Ectodermal cell (in vitro differentiated cells): ENCODE data around the gene TACC2.
A peak's percentile ranks its signal among the peaks of the same experiment; 100 is the strongest.

Source experiments
- H3K27ac ChIP-seq: 2 replicates; pipeline ENCODE4 v1.7.0; 2013; ENCODE audit warnings: mild to moderate bottlenecking, low read depth, low read length; ENCODE audit not compliant: insufficient read depth, poor library complexity, severe bottlenecking
- H3K27me3 ChIP-seq: 2 replicates; pipeline ENCODE4 v1.7.0; 2013; ENCODE audit warnings: mild to moderate bottlenecking, low read length; ENCODE audit not compliant: insufficient read depth, control insufficient read depth, poor library complexity, severe bottlenecking
- H3K36me3 ChIP-seq: one replicate; pipeline ENCODE4 v1.7.0; 2013; ENCODE audit warnings: low read length; ENCODE audit not compliant: control insufficient read depth, insufficient read depth
- H3K4me1 ChIP-seq: one replicate; pipeline ENCODE4 v1.7.0; 2013; ENCODE audit warnings: low read length; ENCODE audit not compliant: control insufficient read depth, insufficient read depth
- H3K4me3 ChIP-seq: 2 replicates; pipeline ENCODE4 v1.7.0; 2013; ENCODE audit warnings: low read depth, low read length, control low read depth; ENCODE audit not compliant: insufficient read depth
- H3K9me3 ChIP-seq: 2 replicates; pipeline ENCODE4 v1.7.0; 2013; ENCODE audit warnings: mild to moderate bottlenecking, low read length, moderate library complexity; ENCODE audit not compliant: control insufficient read depth
- WGBS, 2 experiments: methylation state at CpG; one replicate each; pipeline ENCODE4 v1.1.7; 2013; ENCODE audit warnings: missing lambda C conversion rate in 2 of 2; 5-methylcytosine and 5-hydroxymethylcytosine counted together

Gene TACC2

DNA sequence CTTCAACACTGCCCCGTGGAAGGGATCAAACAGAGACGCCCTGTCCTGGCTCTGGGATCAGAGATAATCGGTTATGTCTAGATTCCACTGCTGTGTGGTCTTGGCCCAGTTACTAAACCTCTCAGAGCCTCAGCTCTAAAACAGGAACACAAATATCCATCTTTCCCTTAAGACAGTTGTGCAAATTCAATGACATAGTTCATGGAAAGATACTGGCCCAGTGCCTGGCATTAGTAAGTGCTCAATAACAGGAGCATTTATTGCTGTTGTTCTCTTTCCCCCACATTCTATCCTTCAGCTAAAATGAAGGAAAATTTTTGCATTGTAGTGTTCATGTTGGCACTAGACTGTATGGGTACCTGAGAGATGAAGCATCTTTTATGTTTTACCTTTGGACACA is 58.6 kb downstream of the TACC2 start:
- H3K36me3 ChIP-seq: no peaks in the 10 kb centered on the region
- WGBS, 2 experiments: 89 to 91% methylated on average over 3 of the region's 3 CpGs
- no peak overlapping the region for H3K4me3 ChIP-seq
- H3K9me3 ChIP-seq: no peaks in the 10 kb centered on the region
- H3K27me3 ChIP-seq: no peaks in the 10 kb centered on the region
- H3K4me1 ChIP-seq: peaks cover 18% of the 10 kb centered on the region
- no peak overlapping the region for H3K27ac ChIP-seq

DNA sequence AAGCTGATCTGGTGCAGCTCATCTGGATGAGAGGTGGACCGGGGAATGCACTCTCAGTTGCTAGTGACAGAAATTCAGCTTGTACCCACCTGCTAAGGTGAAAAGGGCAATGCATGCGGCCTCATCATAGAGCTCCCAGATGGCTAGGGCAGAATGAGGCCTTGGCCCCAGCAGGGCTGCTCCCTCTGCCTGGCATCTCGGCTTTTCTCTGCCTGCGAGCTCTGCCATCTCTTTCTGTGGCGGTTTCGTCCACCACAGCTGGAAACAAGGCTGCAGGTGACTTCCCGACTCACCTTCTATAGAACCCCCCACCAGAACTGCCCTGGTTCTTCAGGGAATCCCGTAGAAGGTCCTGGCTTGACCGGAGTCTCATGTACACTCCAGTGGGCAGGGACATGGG is 60.1 kb downstream of the TACC2 start:
- H3K4me3 ChIP-seq: no peak overlapping the region
- H3K9me3 ChIP-seq: no peaks in the 10 kb centered on the region
- H3K27me3 ChIP-seq: no peaks in the 10 kb centered on the region
- H3K36me3 ChIP-seq: no peaks in the 10 kb centered on the region
- H3K4me1 ChIP-seq: peaks cover 16% of the 10 kb centered on the region
- no peak overlapping the region for H3K27ac ChIP-seq
- 90% methylated on average over 9 of the region's 9 CpGs for WGBS, 2 experiments

DNA sequence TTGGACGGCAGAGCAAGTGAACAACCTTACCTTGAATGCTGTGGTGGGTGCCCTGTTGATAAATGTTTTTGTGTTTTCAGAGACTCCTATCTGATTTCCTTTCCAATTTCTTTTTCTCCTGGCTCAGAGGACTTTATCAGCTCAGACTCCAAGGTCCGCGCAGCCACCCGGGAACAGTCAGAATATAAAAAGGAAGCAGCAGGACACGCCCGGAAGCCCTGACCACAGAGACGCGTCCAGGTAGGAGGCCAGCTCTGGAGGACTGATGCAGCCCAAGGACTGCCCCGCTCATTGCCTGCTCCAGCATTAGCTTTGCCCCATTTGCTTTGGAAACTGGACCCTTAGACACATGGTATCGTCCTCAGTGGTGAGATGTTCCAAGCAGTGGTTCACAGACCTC is 61.3 kb downstream of the TACC2 start:
- Histone ChIP-seq H3K27me3 (no peaks in the 10 kb centered on the region), H3K4me1 (peaks cover 10% of the 10 kb centered on the region), H3K27ac (no peak overlapping the region), H3K9me3 (no peaks in the 10 kb centered on the region), H3K4me3 (no peak overlapping the region), H3K36me3 (no peaks in the 10 kb centered on the region)
- WGBS, 2 experiments: 94% methylated on average over 10 of the region's 10 CpGs

DNA sequence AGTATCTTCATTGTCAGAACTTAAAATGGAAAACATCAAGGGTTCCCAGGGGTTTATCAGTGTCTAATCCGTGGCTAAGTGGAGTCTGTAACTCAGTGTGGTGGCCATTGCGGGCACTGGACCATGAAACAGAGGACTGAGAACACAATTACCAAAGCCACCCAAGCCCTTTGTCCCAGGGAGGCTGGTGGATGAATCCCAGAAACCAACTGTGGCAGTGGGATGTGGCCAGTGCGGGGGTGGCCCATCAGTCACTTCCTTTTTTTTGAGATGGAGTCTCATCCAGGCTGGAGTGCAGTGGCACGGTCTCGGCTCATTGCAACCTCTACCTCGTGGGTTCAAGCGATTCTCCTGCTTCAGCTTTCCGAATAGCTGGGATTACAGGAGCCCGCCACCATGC is 61.8 kb downstream of the TACC2 start:
- Histone ChIP-seq H3K27me3 (no peaks in the 10 kb centered on the region), H3K9me3 (no peaks in the 10 kb centered on the region), H3K4me3 (no peak overlapping the region), H3K36me3 (no peaks in the 10 kb centered on the region), H3K27ac (no peak overlapping the region), H3K4me1 (peaks cover 8% of the 10 kb centered on the region)
- 89 to 94% methylated on average over 9 of the region's 9 CpGs for WGBS, 2 experiments

DNA sequence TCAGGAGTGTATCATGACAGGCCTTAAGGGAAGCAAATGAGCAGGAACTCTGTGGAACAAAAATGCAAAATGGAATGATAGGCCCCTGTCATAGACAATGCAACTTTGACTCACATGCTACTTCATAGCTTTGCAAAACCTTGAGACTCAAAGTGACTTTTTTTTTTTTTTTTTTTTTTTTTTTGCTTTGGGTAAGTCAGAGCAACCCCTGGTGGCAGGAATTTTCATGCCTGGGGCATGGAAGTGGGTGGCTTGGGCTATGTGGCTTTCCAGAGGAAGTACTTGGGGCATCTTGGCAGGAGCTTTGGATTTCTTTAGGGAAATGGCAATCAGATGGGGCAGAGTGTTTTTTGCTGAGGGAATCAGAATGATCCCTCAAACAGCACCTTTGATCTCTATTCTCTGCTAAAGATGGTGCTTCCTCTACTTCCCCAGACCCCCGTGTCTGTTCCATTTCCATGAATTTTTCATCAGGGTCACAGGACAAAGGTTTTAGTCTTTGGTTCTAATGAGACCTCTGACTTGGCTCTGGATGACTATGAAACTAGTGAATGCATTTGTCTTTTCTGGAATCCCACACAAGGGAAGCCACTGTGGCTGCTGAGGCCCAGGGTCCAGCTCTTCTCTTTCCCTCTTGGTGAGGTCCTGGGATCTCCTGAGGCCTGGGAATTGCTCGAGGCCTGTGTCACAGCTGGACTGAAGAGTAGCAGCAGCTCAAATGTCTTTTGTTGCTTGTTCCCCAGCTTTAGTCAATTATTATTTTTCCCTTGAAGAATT is 62.8 kb downstream of the TACC2 start:
- Histone ChIP-seq H3K4me1 (peaks cover 8% of the 10 kb centered on the region), H3K27me3 (no peaks in the 10 kb centered on the region), H3K9me3 (no peaks in the 10 kb centered on the region), H3K4me3 (no peak overlapping the region), H3K36me3 (no peaks in the 10 kb centered on the region), H3K27ac (peak overlapping the region; percentile 50)
- 85 to 88% methylated on average over 2 of the region's 2 CpGs for WGBS, 2 experiments

DNA sequence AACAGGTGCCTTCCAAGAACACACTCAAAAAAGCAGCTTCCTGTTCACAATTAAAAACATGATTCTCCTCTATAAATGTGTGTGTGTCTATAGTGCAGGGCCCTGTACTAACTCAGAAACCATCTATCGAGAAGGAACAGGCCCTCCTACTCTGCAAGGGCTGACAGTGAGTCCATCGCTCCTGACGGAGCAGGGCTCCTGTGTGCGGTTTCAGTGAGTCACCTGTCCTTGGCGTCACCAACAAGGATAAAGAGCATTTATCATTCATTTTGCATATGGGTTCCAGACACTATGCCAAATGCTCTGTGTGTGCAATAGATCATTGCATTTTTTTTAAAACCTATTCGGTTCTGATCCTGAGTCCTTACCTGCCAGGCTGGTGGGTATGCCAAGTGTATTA is 63.7 kb downstream of the TACC2 start:
- Histone ChIP-seq H3K9me3 (no peaks in the 10 kb centered on the region), H3K27ac (no peak overlapping the region), H3K4me1 (peaks cover 8% of the 10 kb centered on the region), H3K4me3 (no peak overlapping the region), H3K36me3 (no peaks in the 10 kb centered on the region), H3K27me3 (no peaks in the 10 kb centered on the region)
- WGBS, 2 experiments: 94 to 97% methylated on average over 6 of the region's 6 CpGs

DNA sequence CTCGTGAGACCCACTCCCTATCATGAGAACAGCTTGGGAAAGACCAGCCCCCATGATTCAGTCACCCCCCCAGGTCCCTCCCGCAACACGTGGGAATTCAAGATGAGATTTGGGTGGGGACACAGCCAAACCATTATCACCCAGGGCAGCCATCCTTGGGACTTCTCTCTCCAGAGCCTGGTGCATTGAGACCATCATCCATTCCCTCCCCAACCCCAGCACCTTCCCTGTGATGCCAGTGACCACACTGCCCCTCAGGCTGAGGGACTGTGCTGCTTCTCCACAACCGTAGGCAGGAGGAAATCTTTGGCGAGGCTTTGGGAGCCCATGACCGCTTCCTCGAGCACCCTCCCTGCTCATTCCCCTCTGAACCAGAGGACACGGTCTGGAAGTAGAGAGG is 64.4 kb downstream of the TACC2 start:
- no peaks in the 10 kb centered on the region for H3K9me3 ChIP-seq
- H3K27ac ChIP-seq: no peak overlapping the region
- 92 to 93% methylated on average over 8 of the region's 8 CpGs for WGBS, 2 experiments
- no peaks in the 10 kb centered on the region for H3K36me3 ChIP-seq
- no peaks in the 10 kb centered on the region for H3K27me3 ChIP-seq
- peaks cover 8% of the 10 kb centered on the region for H3K4me1 ChIP-seq
- no peak overlapping the region for H3K4me3 ChIP-seq

DNA sequence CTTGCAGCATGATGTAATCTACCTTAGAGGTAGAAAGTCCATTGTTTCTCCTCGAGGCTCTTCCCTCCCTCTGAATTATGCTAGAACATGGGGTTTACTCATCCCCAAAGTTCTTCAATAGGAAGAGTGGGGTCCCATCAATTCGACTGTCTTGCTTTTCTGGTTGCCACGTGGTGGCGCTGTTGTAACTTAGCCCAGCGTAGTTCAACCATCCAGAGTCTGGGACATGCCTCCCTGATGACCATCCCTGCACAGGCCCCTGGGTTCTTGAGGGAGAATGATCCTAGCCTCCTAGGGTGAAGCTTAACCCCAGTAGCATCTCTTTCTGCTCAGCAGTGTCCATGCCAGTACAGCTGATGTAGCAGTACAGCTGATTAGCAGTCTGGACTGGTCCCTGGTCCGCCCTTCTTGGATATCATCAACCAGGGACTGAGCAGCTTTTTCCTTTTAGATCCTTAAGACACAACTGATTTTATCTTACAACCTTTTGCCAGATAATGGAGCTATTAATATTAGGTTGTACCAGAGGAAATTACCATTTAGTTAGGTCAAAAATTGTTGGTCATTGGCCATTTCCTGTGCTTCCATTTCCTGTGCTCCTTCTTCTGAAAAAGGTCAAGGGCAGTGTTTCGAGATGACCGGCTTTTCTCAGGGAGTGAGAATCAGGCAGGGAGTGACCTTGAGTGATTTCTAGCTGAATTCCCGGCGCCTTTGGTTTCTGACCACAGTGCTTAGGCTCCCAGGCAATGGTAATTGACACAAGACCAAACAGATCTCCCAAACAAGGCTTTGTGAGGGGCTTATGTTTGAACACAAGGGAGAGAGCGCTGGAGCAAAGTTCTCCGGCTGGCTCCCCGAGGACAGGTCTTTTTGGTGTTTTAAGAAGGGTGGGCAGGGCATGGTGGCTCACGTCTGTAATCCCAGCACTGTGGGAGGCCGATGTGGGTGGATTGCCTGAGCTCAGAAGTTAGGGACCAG is 65.4 kb downstream of the TACC2 start:
- H3K4me1 ChIP-seq: peaks cover 8% of the 10 kb centered on the region
- WGBS, 2 experiments: 56 to 57% methylated on average over 15 of the region's 15 CpGs
- H3K27ac ChIP-seq: no peak overlapping the region
- H3K27me3 ChIP-seq: no peaks in the 10 kb centered on the region
- H3K4me3 ChIP-seq: no peak overlapping the region
- no peaks in the 10 kb centered on the region for H3K9me3 ChIP-seq
- no peaks in the 10 kb centered on the region for H3K36me3 ChIP-seq

DNA sequence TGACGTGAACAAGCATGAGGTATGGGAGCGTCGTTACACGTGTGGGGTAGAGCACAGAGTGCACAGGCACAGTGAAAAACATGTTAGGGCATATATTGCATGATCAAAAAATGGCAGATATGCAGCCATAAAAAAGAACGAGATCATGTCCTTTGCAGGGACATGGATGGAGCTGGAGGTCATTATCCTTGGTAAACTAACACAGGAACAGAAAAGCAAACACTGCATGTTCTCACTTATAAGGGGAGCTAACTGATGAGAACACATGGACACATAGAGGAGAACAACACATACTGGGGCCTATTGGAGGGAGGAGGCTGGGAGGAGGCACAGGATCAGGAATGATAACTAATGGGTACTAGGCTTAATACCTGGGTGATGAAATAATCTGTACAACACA is 66.3 kb downstream of the TACC2 start:
- Histone ChIP-seq H3K9me3 (no peaks in the 10 kb centered on the region), H3K4me1 (peaks cover 8% of the 10 kb centered on the region), H3K27me3 (no peaks in the 10 kb centered on the region), H3K4me3 (no peak overlapping the region), H3K27ac (no peak overlapping the region), H3K36me3 (no peaks in the 10 kb centered on the region)
- 94 to 95% methylated on average over 5 of the region's 5 CpGs for WGBS, 2 experiments

DNA sequence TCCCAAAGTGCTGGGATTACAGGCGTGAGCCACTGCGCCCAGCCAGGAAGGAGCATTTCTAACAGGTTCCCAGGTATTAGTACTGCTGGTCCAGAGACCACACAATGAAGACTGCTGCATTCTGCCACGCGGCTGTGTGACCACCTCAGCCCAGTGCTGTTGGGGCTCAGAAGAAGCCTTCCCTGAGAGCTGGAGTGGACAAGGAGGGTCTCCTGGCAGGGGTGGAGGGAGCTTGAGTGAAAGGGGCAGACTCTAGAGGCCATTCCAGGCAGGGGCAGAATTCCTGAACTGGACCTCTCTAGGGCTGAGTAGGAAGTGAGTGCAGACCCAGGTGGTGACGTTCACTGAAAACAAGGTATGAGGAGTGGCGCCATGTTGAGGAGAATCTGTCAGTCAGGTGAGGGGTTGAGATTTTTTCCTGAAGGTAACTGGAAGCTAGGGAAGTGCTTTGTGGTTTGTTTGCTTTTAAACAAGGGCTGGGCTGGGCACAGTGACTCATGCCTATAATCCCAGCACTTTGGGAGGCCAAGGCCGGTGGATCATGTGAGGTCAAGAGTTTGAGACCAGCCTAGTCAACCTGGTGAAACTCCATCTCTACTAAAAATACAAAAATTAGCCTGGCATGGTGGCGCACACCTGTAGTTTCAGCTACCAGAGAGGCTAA is 67.6 kb downstream of the TACC2 start:
- no peaks in the 10 kb centered on the region for H3K27me3 ChIP-seq
- H3K27ac ChIP-seq: no peak overlapping the region
- H3K4me3 ChIP-seq: no peak overlapping the region
- H3K4me1 ChIP-seq: no peaks in the 10 kb centered on the region
- H3K9me3 ChIP-seq: no peaks in the 10 kb centered on the region
- no peaks in the 10 kb centered on the region for H3K36me3 ChIP-seq
- 92 to 93% methylated on average over 8 of the region's 8 CpGs for WGBS, 2 experiments
